ENCODE measurements around the gene PAN3.

The PAN3 gene

GRCh38 chr13:28333204-28333881 is 195.0 kb downstream of the PAN3 start:
- in situ Hi-C loops (cut with MboI; ENCODE audit: low sequenced_read_pairs) = no loop called here

GRCh38 chr13:28336193-28336657 is 197.9 kb downstream of the PAN3 start:
- in situ Hi-C loops (cut with MboI; ENCODE audit: low sequenced_read_pairs) = no loop called here

DNA sequence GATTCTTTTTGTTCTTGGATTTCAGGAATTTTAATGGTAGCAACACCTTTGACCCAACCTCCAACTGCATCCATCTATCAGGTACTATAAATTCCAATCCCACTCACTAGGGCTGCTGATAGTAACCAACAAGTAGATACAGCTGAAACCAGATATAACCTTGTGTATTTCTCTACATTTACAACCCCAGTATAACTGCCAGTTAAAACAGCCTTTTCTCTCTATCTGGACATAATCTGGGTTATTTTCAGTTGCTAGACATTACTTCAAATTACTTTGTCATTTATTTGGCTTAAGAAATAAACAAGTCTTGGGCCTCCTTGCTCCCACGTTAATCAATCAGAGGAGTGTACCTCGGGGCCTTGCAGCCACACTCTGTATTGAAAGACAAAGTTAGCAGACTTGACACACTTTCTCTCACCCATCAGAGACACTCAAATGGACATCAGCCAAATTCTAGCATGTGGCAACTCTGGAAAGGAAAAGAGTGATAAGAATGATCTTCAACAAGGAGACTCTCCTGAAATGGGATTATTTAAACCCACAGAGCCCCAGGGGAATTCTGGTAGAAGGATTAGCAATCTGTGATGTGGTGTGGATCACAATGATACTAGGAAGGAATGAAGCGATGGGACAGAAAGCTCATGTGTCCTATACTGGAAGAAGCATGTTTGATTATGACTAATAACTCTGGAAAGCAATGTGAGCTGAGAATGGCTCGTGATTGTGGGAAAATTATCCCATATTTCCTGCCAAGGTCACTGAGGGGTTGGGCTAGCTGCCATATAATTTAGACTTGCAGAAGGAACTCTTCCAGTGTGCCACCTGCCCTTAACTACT is 199.0 kb downstream of the PAN3 start:
- in situ Hi-C loops (cut with MboI; ENCODE audit: low sequenced_read_pairs) = no loop called here

GRCh38 chr13:28338006-28338574 is 199.7 kb downstream of the PAN3 start:
- in situ Hi-C loops (cut with MboI; ENCODE audit: low sequenced_read_pairs) = no loop called here

GRCh38 chr13:28338742-28339141 is 200.4 kb downstream of the PAN3 start:
- in situ Hi-C loops (cut with MboI; ENCODE audit: low sequenced_read_pairs) = no loop called here

DNA sequence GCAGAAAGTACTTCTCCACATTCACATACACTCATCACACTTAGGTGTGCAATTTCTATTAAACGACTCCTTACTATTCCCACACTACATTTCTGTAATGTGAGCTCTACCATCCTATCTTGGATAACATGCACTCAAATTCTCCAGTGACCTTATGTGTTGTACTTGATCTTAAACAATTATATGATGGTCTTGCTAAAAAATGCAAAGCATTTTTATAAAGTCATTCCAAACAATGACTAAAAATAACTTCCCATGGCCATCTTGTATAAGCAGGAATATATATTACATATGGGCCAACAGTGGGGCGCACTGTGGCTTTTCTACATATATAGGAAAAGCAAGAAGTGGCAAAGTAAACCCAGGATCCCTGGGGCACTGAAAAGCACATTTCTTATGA is 201.1 kb downstream of the PAN3 start:
- in situ Hi-C loops (cut with MboI; ENCODE audit: low sequenced_read_pairs) = no loop called here

DNA sequence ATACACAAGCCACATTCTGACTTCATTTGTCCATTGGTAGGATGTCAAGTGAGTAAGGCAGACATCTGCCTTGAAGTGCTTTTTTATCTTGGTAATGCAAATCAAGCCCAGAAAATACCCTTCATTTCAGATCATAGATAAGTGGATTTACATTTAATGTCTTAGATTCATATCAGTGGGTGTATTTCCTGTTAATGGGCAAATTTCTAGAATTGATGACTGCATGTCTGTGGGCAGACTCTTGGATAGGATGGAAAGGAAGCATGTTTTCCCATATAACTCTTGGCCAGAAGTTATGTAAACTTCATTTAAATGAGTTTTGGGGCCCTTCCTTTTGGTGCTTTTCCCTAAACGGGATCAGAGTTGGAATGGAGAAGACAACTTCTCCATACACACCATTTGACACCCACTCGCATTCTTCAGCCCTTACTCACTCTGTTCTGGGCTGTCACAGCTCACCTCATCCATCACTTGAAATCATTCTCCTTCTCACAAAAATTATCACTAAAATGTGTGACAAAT is 202.0 kb downstream of the PAN3 start:
- in situ Hi-C loops (cut with MboI; ENCODE audit: low sequenced_read_pairs) = no loop called here

- in situ Hi-C loops (cut with MboI; ENCODE audit: low sequenced_read_pairs) = no loop called here
These were observed 203.9 kb downstream of the PAN3 start for GRCh38 chr13:28342251-28342650.

DNA sequence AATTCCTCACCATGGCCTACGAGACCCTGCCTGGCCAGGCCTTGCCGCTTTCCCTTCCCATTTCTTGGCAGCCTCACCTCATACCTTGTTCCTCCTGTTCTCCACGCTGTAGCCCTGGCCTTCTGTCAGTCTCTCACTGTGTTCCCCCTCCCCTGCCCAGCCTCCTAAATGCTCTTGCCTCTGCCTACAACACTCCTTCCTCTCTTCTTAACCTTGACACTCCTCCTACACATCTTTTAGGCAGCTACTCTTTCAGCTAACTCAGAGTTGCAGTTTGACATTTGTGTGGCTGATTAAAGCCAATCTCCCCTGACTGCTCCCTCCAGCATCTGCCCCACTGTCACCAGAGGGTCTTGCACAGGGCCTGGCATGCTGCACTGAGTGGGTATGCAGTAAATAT is 205.8 kb downstream of the PAN3 start:
- in situ Hi-C loops (cut with MboI; ENCODE audit: low sequenced_read_pairs) = no loop called here
